Esophagus muscularis mucosa (tissue), 3 donors: ENCODE data around the gene FUT3.

Experiments used
- CTCF ChIP-seq, 3 experiments: fragments of 200-600 bp in 2 of 3; fragments of 450-650 bp in 1 of 3; sonication (generic) in 2 of 3; IDR thresholded peaks; one replicate each; pipeline ENCODE4 v1.5.1; 2017 to 2019; ENCODE audit warnings: antibody characterized with exemption in 3 of 3, mild to moderate bottlenecking in 2 of 3, moderate library complexity in 1 of 3
- EP300 ChIP-seq: sonication (generic); formaldehyde crosslinking; IDR thresholded peaks from one replicate; pipeline ENCODE4 v1.6.1; 2017; ENCODE audit warnings: antibody characterized with exemption

GRCh38 chr19:5893907-5894703 is 42.9 kb upstream of the FUT3 start:
- TF ChIP-seq CTCF (IDR thresholded peaks at IDR 0.05) = no peak
- no peak for TF ChIP-seq EP300
